Measurements from ENCODE around the gene NPIPB4. TPM values are rescaled to one million over a fixed set of nuclear protein-coding genes. Genes with fewer than 3 reads are reported as not detected.
"Not testable (repeated sequence)": the region's sequence is repeated elsewhere in the genome, so short reads cannot be mapped to it uniquely, and the experiment has no call there.

NPIPB4 gene
- total and polyA plus RNA-seq, 2 donors (not counting 3 experiments of a cell fraction or from before 2014, with no cell fraction given), result 36.1 to 282 TPM

DNA sequence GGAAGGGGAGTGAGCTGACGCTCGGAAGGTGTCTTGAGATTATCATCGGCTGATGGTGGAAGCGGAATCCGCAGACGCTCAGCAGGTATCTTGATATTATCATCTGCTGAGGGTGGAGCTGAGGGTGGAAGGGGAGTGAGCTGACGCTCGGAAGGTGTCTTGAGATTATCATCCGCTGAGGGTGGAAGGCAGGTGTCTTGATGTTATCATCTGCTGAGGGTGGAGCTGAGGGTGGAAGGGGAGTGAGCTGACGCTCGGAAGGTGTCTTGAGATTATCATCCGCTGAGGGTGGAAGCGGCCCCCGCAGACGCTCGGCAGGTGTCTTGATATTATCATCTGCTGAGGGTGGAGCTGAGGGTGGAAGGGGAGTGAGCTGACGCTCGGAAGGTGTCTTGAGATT lies 21.2 kb downstream of the NPIPB4 start:
- BruUV-seq (replicated peaks); intact Hi-C loops (cut with micrococcal nuclease); H3K27ac ChIP-seq (ENCODE audit: insufficient read depth, low read depth, low read length); H3K9me1 ChIP-seq (replicated peaks; ENCODE audit: control insufficient read depth, extremely low read depth, insufficient read depth, low read length); H3K4me3 ChIP-seq (replicated peaks in 1 of 3; ENCODE audit: insufficient read depth in 1 of 3, low read depth in 1 of 3, low read length in 3 of 3); H3K9ac ChIP-seq (replicated peaks; ENCODE audit: extremely low read depth, insufficient read depth, low read length); POLR2A ChIA-PET; H3K36me3 ChIP-seq (ENCODE audit: control insufficient read depth in 2 of 2, extremely low read depth in 1 of 2, insufficient read depth in 2 of 2, low read length in 2 of 2); H3K79me2 ChIP-seq (ENCODE audit: control insufficient read depth, insufficient read depth, low read length); FAIRE-seq; H3K27me3 ChIP-seq (ENCODE audit: control insufficient read depth in 2 of 2, insufficient read depth in 2 of 2, low read length in 2 of 2); dilution Hi-C loops (cut with MboI; ENCODE audit: extremely low pct_ligation_motif_present, low sequenced_read_pairs); H3K4me2 ChIP-seq (ENCODE audit: insufficient read depth, low read length); CTCF ChIA-PET; H4K20me1 ChIP-seq (replicated peaks; ENCODE audit: control insufficient read depth, extremely low read depth, insufficient read depth, low read length); DNase-seq (ENCODE audit: low read depth, low spot score); H2AFZ ChIP-seq (ENCODE audit: low read depth, low read length); H3K9me3 ChIP-seq (replicated peaks; ENCODE audit: control insufficient read depth, insufficient read depth, low read length); H3K4me1 ChIP-seq (ENCODE audit: control insufficient read depth, extremely low read depth, insufficient read depth, low read length): not testable (repeated sequence)

GRCh38 chr16:21835747-21836146 lies 21.8 kb downstream of the NPIPB4 start:
- H3K9me1 ChIP-seq (replicated peaks; ENCODE audit: control insufficient read depth, extremely low read depth, insufficient read depth, low read length); H3K79me2 ChIP-seq (ENCODE audit: control insufficient read depth, insufficient read depth, low read length); H3K27ac ChIP-seq (ENCODE audit: insufficient read depth, low read depth, low read length); intact Hi-C loops (cut with micrococcal nuclease); H3K4me2 ChIP-seq (ENCODE audit: insufficient read depth, low read length); POLR2A ChIA-PET; H3K9ac ChIP-seq (replicated peaks; ENCODE audit: extremely low read depth, insufficient read depth, low read length); H4K20me1 ChIP-seq (replicated peaks; ENCODE audit: control insufficient read depth, extremely low read depth, insufficient read depth, low read length); H3K36me3 ChIP-seq (ENCODE audit: control insufficient read depth in 2 of 2, extremely low read depth in 1 of 2, insufficient read depth in 2 of 2, low read length in 2 of 2); dilution Hi-C loops (cut with MboI; ENCODE audit: extremely low pct_ligation_motif_present, low sequenced_read_pairs); H3K27me3 ChIP-seq (ENCODE audit: control insufficient read depth in 2 of 2, insufficient read depth in 2 of 2, low read length in 2 of 2); FAIRE-seq; H3K4me3 ChIP-seq (replicated peaks in 1 of 3; ENCODE audit: insufficient read depth in 1 of 3, low read depth in 1 of 3, low read length in 3 of 3); DNase-seq (ENCODE audit: low read depth, low spot score); H2AFZ ChIP-seq (ENCODE audit: low read depth, low read length); CTCF ChIA-PET; H3K9me3 ChIP-seq (replicated peaks; ENCODE audit: control insufficient read depth, insufficient read depth, low read length); H3K4me1 ChIP-seq (ENCODE audit: control insufficient read depth, extremely low read depth, insufficient read depth, low read length): not testable (repeated sequence)
- TSS peak; percentile 74 for BruUV-seq (replicated peaks)

DNA sequence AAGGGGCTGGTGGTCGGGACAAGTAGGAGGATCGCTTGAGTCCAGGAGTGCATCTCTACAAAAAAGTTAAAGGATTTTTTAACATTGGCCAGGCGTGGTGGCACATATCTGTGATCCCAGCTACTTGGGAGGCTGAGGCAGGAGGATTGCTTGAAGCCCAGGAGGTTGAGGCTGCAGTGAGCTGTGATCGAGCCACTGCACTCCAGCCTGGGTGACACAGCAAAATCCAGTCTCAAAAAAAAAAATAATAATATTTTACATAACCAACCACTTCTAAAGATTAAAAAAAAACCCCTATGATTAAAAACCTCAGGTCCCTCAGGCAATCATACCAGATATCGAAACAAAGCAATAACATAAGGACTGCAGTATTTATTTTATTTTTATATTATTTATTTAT lies 23.3 kb downstream of the NPIPB4 start:
- H3K79me2 ChIP-seq (ENCODE audit: control insufficient read depth, insufficient read depth, low read length); H2AFZ ChIP-seq (ENCODE audit: low read depth, low read length); H3K27ac ChIP-seq (ENCODE audit: insufficient read depth, low read depth, low read length); DNase-seq (ENCODE audit: low read depth, low spot score); H4K20me1 ChIP-seq (replicated peaks; ENCODE audit: control insufficient read depth, extremely low read depth, insufficient read depth, low read length); BruUV-seq (replicated peaks); H3K27me3 ChIP-seq (ENCODE audit: control insufficient read depth in 2 of 2, insufficient read depth in 2 of 2, low read length in 2 of 2); H3K36me3 ChIP-seq (ENCODE audit: control insufficient read depth in 2 of 2, extremely low read depth in 1 of 2, insufficient read depth in 2 of 2, low read length in 2 of 2); H3K9me1 ChIP-seq (replicated peaks; ENCODE audit: control insufficient read depth, extremely low read depth, insufficient read depth, low read length); H3K9ac ChIP-seq (replicated peaks; ENCODE audit: extremely low read depth, insufficient read depth, low read length); H3K9me3 ChIP-seq (replicated peaks; ENCODE audit: control insufficient read depth, insufficient read depth, low read length); CTCF ChIA-PET; H3K4me2 ChIP-seq (ENCODE audit: insufficient read depth, low read length); intact Hi-C loops (cut with micrococcal nuclease); POLR2A ChIA-PET; H3K4me3 ChIP-seq (replicated peaks in 1 of 3; ENCODE audit: insufficient read depth in 1 of 3, low read depth in 1 of 3, low read length in 3 of 3); dilution Hi-C loops (cut with MboI; ENCODE audit: extremely low pct_ligation_motif_present, low sequenced_read_pairs); FAIRE-seq; H3K4me1 ChIP-seq (ENCODE audit: control insufficient read depth, extremely low read depth, insufficient read depth, low read length): not testable (repeated sequence)

GRCh38 chr16:21829929-21830328 lies 27.6 kb downstream of the NPIPB4 start:
- BruUV-seq (replicated peaks); CTCF ChIA-PET; H4K20me1 ChIP-seq (replicated peaks; ENCODE audit: control insufficient read depth, extremely low read depth, insufficient read depth, low read length); FAIRE-seq; H3K27ac ChIP-seq (ENCODE audit: insufficient read depth, low read depth, low read length); dilution Hi-C loops (cut with MboI; ENCODE audit: extremely low pct_ligation_motif_present, low sequenced_read_pairs); H3K4me2 ChIP-seq (ENCODE audit: insufficient read depth, low read length); H2AFZ ChIP-seq (ENCODE audit: low read depth, low read length); H3K27me3 ChIP-seq (ENCODE audit: control insufficient read depth in 2 of 2, insufficient read depth in 2 of 2, low read length in 2 of 2); H3K9me1 ChIP-seq (replicated peaks; ENCODE audit: control insufficient read depth, extremely low read depth, insufficient read depth, low read length); DNase-seq (ENCODE audit: low read depth, low spot score); POLR2A ChIA-PET; H3K36me3 ChIP-seq (ENCODE audit: control insufficient read depth in 2 of 2, extremely low read depth in 1 of 2, insufficient read depth in 2 of 2, low read length in 2 of 2); H3K9ac ChIP-seq (replicated peaks; ENCODE audit: extremely low read depth, insufficient read depth, low read length); intact Hi-C loops (cut with micrococcal nuclease); H3K4me1 ChIP-seq (ENCODE audit: control insufficient read depth, extremely low read depth, insufficient read depth, low read length); H3K9me3 ChIP-seq (replicated peaks; ENCODE audit: control insufficient read depth, insufficient read depth, low read length); H3K4me3 ChIP-seq (replicated peaks in 1 of 3; ENCODE audit: insufficient read depth in 1 of 3, low read depth in 1 of 3, low read length in 3 of 3); H3K79me2 ChIP-seq (ENCODE audit: control insufficient read depth, insufficient read depth, low read length): not testable (repeated sequence)
